GM12878 (cell line): ENCODE results near the gene CAMK2D.

Experiments
- KDM1A ChIP-seq: fragments of 200-600 bp; sonication (generic); IDR thresholded peaks from 2 replicates; pipeline ENCODE4 v1.6.1; 2016; ENCODE audit warnings: borderline replicate concordance
- MTA2 ChIP-seq: fragments of 450-650 bp; IDR thresholded peaks from 2 replicates; pipeline ENCODE4 v1.6.1; 2016; ENCODE audit warnings: low read depth, mild to moderate bottlenecking, moderate library complexity
- RB1 ChIP-seq: fragments of 450-650 bp; formaldehyde crosslinking; IDR thresholded peaks from 2 replicates; pipeline ENCODE4 v1.6.1; 2017; ENCODE audit warnings: mild to moderate bottlenecking, borderline replicate concordance
- RELA ChIP-seq: fragments of 450-650 bp; IDR thresholded peaks from 2 replicates; pipeline ENCODE4 v1.8.0; 2014; ENCODE audit warnings: borderline replicate concordance; ENCODE audit not compliant: partially characterized antibody
- SP1 ChIP-seq: IDR thresholded peaks from one replicate; pipeline ENCODE4 v1.6.1; 2011; ENCODE audit warnings: low read depth, low read length
- TAF1 ChIP-seq: IDR thresholded peaks from 2 replicates; pipeline ENCODE4 v1.6.1; 2011; ENCODE audit warnings: mild to moderate bottlenecking, low read depth, low read length, borderline replicate concordance
- TCF3 ChIP-seq: IDR thresholded peaks from 2 replicates; pipeline ENCODE4 v1.6.1; 2012; ENCODE audit warnings: low read depth, mild to moderate bottlenecking, low read length, borderline replicate concordance; ENCODE audit not compliant: insufficient read depth

DNA sequence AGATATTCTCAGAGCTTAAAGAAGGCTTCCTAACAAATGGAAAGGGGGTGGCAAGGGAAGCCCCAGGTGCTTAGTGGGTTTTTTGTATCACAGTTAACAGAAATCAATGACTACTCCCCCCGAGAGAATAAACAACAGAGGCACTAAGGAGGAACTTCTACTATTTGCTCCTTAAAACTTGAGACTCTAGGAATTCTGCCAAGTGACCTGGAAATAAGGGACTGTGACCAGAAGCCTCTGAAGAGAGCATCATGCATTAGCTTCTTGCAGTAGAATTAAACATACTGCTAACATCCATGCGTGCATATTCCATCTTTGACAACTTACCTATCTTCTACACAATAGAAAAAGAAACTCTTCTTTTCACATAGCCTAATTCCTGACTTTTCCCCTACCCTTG lies 86.8 kb downstream of the CAMK2D start:
- TF ChIP-seq RELA (no peak), SP1 (no peak), TAF1 (no peak), RB1 (no peak), KDM1A (no peak), MTA2 (no peak), TCF3 (no peak)
